Measurements from ENCODE around the gene DENND1A. TPM values are rescaled to one million over a fixed set of nuclear protein-coding genes. Genes with fewer than 3 reads are reported as not detected.

Gene DENND1A
- total and polyA plus RNA-seq, 4 donors = 7.9 to 22.0 (median 13.9) TPM

DNA sequence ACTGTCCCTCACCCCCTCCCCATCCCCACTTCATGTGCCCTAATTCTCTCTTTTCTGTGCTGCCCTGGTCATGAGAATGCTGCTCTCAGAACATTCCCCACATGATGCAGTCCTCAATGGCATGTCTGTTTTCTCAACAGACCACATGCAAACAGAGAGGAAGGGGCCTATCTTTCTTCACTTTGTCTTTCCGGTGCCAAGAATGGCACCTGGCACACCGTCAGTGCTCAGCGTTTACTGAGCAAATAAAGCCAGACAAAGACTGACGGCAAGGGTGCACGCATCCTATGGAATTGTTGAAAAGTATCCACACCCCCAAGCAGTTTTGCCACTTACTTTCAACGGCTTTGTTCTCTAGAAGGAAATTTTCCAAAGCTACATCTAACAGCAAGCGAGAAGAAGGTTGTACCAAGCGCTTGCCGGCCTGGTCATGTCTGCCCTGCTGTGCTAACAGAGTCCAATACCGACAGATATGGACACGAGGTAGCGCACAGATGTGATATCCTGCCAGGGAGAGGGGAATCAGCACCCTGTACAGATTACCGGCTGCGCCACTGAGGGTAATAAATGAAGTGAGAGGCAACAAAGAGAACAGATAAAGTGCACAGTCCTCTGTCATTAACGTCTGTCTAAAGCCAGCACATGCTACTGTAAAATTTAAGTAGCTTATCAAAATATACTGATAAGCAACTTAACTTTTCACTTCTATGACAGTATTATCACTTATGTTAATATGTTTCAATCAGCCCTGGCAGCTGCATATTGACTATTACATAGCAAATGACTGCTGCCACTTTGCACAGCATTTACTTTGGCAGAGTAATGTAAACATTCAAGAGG lies 251.7 kb downstream of the DENND1A start:
- Histone ChIP-seq H3K27ac (ENCODE audit: low read depth in 1 of 2, low read length in 2 of 2) (no peak overlapping the region), H3K9ac (ENCODE audit: low read depth in 1 of 2, low read length in 2 of 2) (no peak overlapping the region), H3K4me1 (ENCODE audit: control insufficient read depth in 4 of 4, insufficient read depth in 4 of 4, low read length in 3 of 4) (peaks cover 4 to 11% (median 6%) of the 10 kb centered on the region in 4 donors), H3K27me3 (ENCODE audit: control insufficient read depth in 4 of 4, insufficient read depth in 4 of 4, low read length in 3 of 4) (no peaks in the 10 kb centered on the region), H3K9me3 (ENCODE audit: control insufficient read depth in 4 of 4, low read length in 3 of 4) (peaks cover 0 to 8% (median under 1%) of the 10 kb centered on the region in 4 donors), H3K36me3 (ENCODE audit: control insufficient read depth in 4 of 4, insufficient read depth in 3 of 4, low read depth in 1 of 4, low read length in 3 of 4) (no peaks in the 10 kb centered on the region), H3K4me3 (ENCODE audit: low read depth in 1 of 3, low read length in 3 of 3) (no peak overlapping the region)
- peak; percentile 79 for TF ChIP-seq FOXA1 (IDR thresholded peaks at IDR 0.05)
- peak; percentile 90 for TF ChIP-seq FOXA2 (IDR thresholded peaks at IDR 0.05)
- TF ChIP-seq, protein P1, sequence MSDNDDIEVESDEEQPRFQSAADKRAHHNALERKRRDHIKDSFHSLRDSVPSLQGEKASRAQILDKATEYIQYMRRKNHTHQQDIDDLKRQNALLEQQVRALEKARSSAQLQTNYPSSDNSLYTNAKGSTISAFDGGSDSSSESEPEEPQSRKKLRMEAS (IDR thresholded peaks at IDR 0.05) = no peak
- TF ChIP-seq RXRA (IDR thresholded peaks at IDR 0.05) = peak in 1 of 2 donors; percentile 11
- no peak for DNase-seq (ENCODE audit: low spot score)
- WGBS = 58% methylated on average over 15 of the region's 15 CpGs

- WGBS = 93% methylated on average over 2 of the region's 2 CpGs
- no peak for DNase-seq (ENCODE audit: low spot score)
- H3K27me3 ChIP-seq (ENCODE audit: control insufficient read depth in 4 of 4, insufficient read depth in 4 of 4, low read length in 3 of 4) = no peaks in the 10 kb centered on the region
These were observed 253.1 kb downstream of the DENND1A start for GRCh38 chr9:123676869-123677268.

GRCh38 chr9:123669346-123669745 lies 260.6 kb downstream of the DENND1A start:
- no peak overlapping the region for H3K27ac ChIP-seq (ENCODE audit: low read depth in 1 of 2, low read length in 2 of 2)
- H3K36me3 ChIP-seq (ENCODE audit: control insufficient read depth in 4 of 4, insufficient read depth in 3 of 4, low read depth in 1 of 4, low read length in 3 of 4) = peaks cover 0 to 13% (median 6%) of the 10 kb centered on the region in 4 donors
- WGBS = 97% methylated on average over 3 of the region's 3 CpGs
- no peak overlapping the region for H3K9ac ChIP-seq (ENCODE audit: low read depth in 1 of 2, low read length in 2 of 2)
- TF ChIP-seq ATF3 (IDR thresholded peaks at IDR 0.05) (no peak), NR2F2 (IDR thresholded peaks at IDR 0.05) (no peak), GABPA (IDR thresholded peaks at IDR 0.05 in 1 of 2, conservative IDR thresholded peaks at IDR 0.05 in 1 of 2) (no peak), SP1 (IDR thresholded peaks at IDR 0.05) (no peak), RAD21 (IDR thresholded peaks at IDR 0.05) (no peak)
- TF ChIP-seq, protein P2, sequence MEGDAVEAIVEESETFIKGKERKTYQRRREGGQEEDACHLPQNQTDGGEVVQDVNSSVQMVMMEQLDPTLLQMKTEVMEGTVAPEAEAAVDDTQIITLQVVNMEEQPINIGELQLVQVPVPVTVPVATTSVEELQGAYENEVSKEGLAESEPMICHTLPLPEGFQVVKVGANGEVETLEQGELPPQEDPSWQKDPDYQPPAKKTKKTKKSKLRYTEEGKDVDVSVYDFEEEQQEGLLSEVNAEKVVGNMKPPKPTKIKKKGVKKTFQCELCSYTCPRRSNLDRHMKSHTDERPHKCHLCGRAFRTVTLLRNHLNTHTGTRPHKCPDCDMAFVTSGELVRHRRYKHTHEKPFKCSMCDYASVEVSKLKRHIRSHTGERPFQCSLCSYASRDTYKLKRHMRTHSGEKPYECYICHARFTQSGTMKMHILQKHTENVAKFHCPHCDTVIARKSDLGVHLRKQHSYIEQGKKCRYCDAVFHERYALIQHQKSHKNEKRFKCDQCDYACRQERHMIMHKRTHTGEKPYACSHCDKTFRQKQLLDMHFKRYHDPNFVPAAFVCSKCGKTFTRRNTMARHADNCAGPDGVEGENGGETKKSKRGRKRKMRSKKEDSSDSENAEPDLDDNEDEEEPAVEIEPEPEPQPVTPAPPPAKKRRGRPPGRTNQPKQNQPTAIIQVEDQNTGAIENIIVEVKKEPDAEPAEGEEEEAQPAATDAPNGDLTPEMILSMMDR (IDR thresholded peaks at IDR 0.05; ENCODE audit: low read depth, low read length, missing input control) = no peak
- TF ChIP-seq, protein P1 (IDR thresholded peaks at IDR 0.05) = no peak
- H3K27me3 ChIP-seq (ENCODE audit: control insufficient read depth in 4 of 4, insufficient read depth in 4 of 4, low read length in 3 of 4) = no peaks in the 10 kb centered on the region
- no peak for DNase-seq (ENCODE audit: low spot score)
- no peaks in the 10 kb centered on the region for H3K4me1 ChIP-seq (ENCODE audit: control insufficient read depth in 4 of 4, insufficient read depth in 4 of 4, low read length in 3 of 4)
- H3K4me3 ChIP-seq (ENCODE audit: low read depth in 1 of 3, low read length in 3 of 3) = no peak overlapping the region
- H3K9me3 ChIP-seq (ENCODE audit: control insufficient read depth in 4 of 4, low read length in 3 of 4) = peaks cover 0 to 8% (median 3%) of the 10 kb centered on the region in 4 donors

More at GRCh38 chr9:123676869-123677268, 253.1 kb downstream of the DENND1A start:
- no peak for TF ChIP-seq GABPA (IDR thresholded peaks at IDR 0.05 in 1 of 2, conservative IDR thresholded peaks at IDR 0.05 in 1 of 2)
- Histone ChIP-seq H3K4me1 (ENCODE audit: control insufficient read depth in 4 of 4, insufficient read depth in 4 of 4, low read length in 3 of 4) (peaks cover 4 to 11% (median 6%) of the 10 kb centered on the region in 4 donors), H3K4me3 (ENCODE audit: low read depth in 1 of 3, low read length in 3 of 3) (no peak overlapping the region), H3K27ac (ENCODE audit: low read depth in 1 of 2, low read length in 2 of 2) (no peak overlapping the region), H3K36me3 (ENCODE audit: control insufficient read depth in 4 of 4, insufficient read depth in 3 of 4, low read depth in 1 of 4, low read length in 3 of 4) (no peaks in the 10 kb centered on the region), H3K9me3 (ENCODE audit: control insufficient read depth in 4 of 4, low read length in 3 of 4) (peaks cover 0 to 8% (median 2%) of the 10 kb centered on the region in 4 donors), H3K9ac (ENCODE audit: low read depth in 1 of 2, low read length in 2 of 2) (no peak overlapping the region)
